HepG2 (cell line): ENCODE results near the gene SLC23A3. TPM values are rescaled to one million over a fixed set of nuclear protein-coding genes. Genes with fewer than 3 reads are reported as not detected.

Source experiments
- ATF1 ChIP-seq: IDR thresholded peaks from 2 replicates; pipeline ENCODE4 v1.6.1; 2016; ENCODE audit warnings: mild to moderate bottlenecking, control low read depth
- BATF2 ChIP-seq: sonication (generic); formaldehyde crosslinking; IDR thresholded peaks from 2 replicates; pipeline ENCODE4 v1.8.0; 2022; ENCODE audit warnings: mild to moderate bottlenecking, missing genetic modification reagents, moderate library complexity
- BORCS8-MEF2B ChIP-seq: sonication (generic); formaldehyde crosslinking; IDR thresholded peaks from 2 replicates; pipeline ENCODE4 v1.8.0; 2022; ENCODE audit warnings: mild to moderate bottlenecking, missing genetic modification reagents
- CC2D1A ChIP-seq: sonication (generic); formaldehyde crosslinking; IDR thresholded peaks from 2 replicates; pipeline ENCODE4 v1.8.1; 2023; ENCODE audit warnings: mild to moderate bottlenecking, missing genetic modification reagents
- CHD2 ChIP-seq: IDR thresholded peaks from 2 replicates; pipeline ENCODE4 v1.6.1; 2011; ENCODE audit warnings: low read depth, low read length, improper control_type of control experiment
- EED ChIP-seq: sonication (generic); formaldehyde crosslinking; IDR thresholded peaks from 2 replicates; pipeline ENCODE4 v1.5.0; 2020; ENCODE audit warnings: mild to moderate bottlenecking, missing genetic modification reagents
- GLI4 ChIP-seq: sonication (generic); formaldehyde crosslinking; IDR thresholded peaks from 2 replicates; pipeline ENCODE4 v1.5.1; 2020; ENCODE audit warnings: missing genetic modification reagents, mild to moderate bottlenecking, moderate library complexity, borderline replicate concordance
- HINFP ChIP-seq: sonication (generic); formaldehyde crosslinking; IDR thresholded peaks from 2 replicates; pipeline ENCODE4 v1.4.0; 2020; ENCODE audit warnings: low read depth, mild to moderate bottlenecking, missing genetic modification reagents
- MXD4 ChIP-seq: IDR thresholded peaks from 2 replicates; pipeline ENCODE4 v1.6.1; 2016; ENCODE audit warnings: mild to moderate bottlenecking, missing biosample characterization, missing genetic modification reagents
- NAIF1 ChIP-seq: sonication (generic); formaldehyde crosslinking; IDR thresholded peaks from 2 replicates; pipeline ENCODE4 v1.5.0; 2020; ENCODE audit warnings: mild to moderate bottlenecking, missing genetic modification reagents, borderline replicate concordance
- NPAS2 ChIP-seq: sonication (generic); formaldehyde crosslinking; IDR thresholded peaks from 2 replicates; pipeline ENCODE4 v1.8.0; 2022; ENCODE audit warnings: mild to moderate bottlenecking, missing genetic modification reagents, borderline replicate concordance
- POLR2G ChIP-seq: fragments of 200-400 bp; formaldehyde crosslinking; IDR thresholded peaks from 2 replicates; pipeline ENCODE4 v1.6.1; 2018; ENCODE audit warnings: mild to moderate bottlenecking, low read depth, low read length, moderate library complexity
- RAD21 ChIP-seq: fragments of 450-650 bp; formaldehyde crosslinking; IDR thresholded peaks from 2 replicates; pipeline ENCODE4 v1.5.0; 2020; ENCODE audit warnings: mild to moderate bottlenecking
- RARA ChIP-seq: IDR thresholded peaks from 2 replicates; pipeline ENCODE4 v1.6.1; 2016; ENCODE audit warnings: missing genetic modification reagents, missing compliant biosample characterization
- SKIL ChIP-seq: sonication (generic); formaldehyde crosslinking; IDR thresholded peaks from 2 replicates; pipeline ENCODE4 v1.8.0; 2022; ENCODE audit warnings: missing genetic modification reagents, mild to moderate bottlenecking, moderate library complexity, borderline replicate concordance
- SMAD1 ChIP-seq: sonication (generic); formaldehyde crosslinking; IDR thresholded peaks from 2 replicates; pipeline ENCODE4 v1.4.0; 2020; ENCODE audit warnings: missing genetic modification reagents, low read depth, mild to moderate bottlenecking, borderline replicate concordance
- SMYD3 ChIP-seq: sonication (generic); formaldehyde crosslinking; IDR thresholded peaks from 2 replicates; pipeline ENCODE4 v1.8.1; 2023; ENCODE audit warnings: mild to moderate bottlenecking, missing genetic modification reagents
- SNAPC2 ChIP-seq: sonication (generic); formaldehyde crosslinking; IDR thresholded peaks from 2 replicates; pipeline ENCODE4 v1.8.1; 2022; ENCODE audit warnings: mild to moderate bottlenecking, missing genetic modification reagents
- ZBTB21 ChIP-seq: sonication (generic); formaldehyde crosslinking; IDR thresholded peaks from 2 replicates; pipeline ENCODE4 v1.4.0; 2020; ENCODE audit warnings: missing genetic modification reagents
- ZNF225 ChIP-seq: sonication (generic); formaldehyde crosslinking; IDR thresholded peaks from 2 replicates; pipeline ENCODE4 v1.4.0; 2020; ENCODE audit warnings: mild to moderate bottlenecking, missing genetic modification reagents
- ZNF292 ChIP-seq: sonication (generic); formaldehyde crosslinking; IDR thresholded peaks from 2 replicates; pipeline ENCODE4 v1.8.1; 2022; ENCODE audit warnings: mild to moderate bottlenecking, low read depth, missing genetic modification reagents, borderline replicate concordance
- polyA plus RNA-seq, 8 experiments: library from polyadenylated mRNA; depleted of rRNA in 3 of 8; stranded (reverse) in 7 of 8; unstranded in 1 of 8; fragments of >200 nt; fragmentation: Illumina TruSeq in 4 of 8; extraction: Trizol in 4 of 8; gene quantifications; 2 replicates each; pipeline versions ENCODE4 v1.2.1 to v1.2.3, GENCODE V29; 2011 to 2016; ENCODE audit warnings: low read depth in 4 of 8, missing spikeins in 1 of 8, mixed read lengths in 1 of 8; ENCODE audit not compliant: insufficient read depth in 1 of 8
- total RNA-seq, 5 experiments: library from RNA; depleted of rRNA; stranded (reverse); fragments of >200 nt; fragmentation: Illumina TruSeq; extraction: Trizol; gene quantifications; 2 replicates each; pipeline ENCODE4 v1.2.3, GENCODE V29; 2016; ENCODE audit warnings: low read depth in 1 of 5
- TF ChIP-seq, protein P1 (sequence below): sonication (generic); formaldehyde crosslinking; IDR thresholded peaks from 2 replicates; pipeline ENCODE4 v1.4.0; 2020; ENCODE audit warnings: mild to moderate bottlenecking, missing genetic modification reagents

SLC23A3 gene
- total and polyA plus RNA-seq, 2 of the 13 experiments (the other 11 are each of a cell fraction or from before 2014, with no cell fraction given): 0.38 to 0.78 TPM

DNA sequence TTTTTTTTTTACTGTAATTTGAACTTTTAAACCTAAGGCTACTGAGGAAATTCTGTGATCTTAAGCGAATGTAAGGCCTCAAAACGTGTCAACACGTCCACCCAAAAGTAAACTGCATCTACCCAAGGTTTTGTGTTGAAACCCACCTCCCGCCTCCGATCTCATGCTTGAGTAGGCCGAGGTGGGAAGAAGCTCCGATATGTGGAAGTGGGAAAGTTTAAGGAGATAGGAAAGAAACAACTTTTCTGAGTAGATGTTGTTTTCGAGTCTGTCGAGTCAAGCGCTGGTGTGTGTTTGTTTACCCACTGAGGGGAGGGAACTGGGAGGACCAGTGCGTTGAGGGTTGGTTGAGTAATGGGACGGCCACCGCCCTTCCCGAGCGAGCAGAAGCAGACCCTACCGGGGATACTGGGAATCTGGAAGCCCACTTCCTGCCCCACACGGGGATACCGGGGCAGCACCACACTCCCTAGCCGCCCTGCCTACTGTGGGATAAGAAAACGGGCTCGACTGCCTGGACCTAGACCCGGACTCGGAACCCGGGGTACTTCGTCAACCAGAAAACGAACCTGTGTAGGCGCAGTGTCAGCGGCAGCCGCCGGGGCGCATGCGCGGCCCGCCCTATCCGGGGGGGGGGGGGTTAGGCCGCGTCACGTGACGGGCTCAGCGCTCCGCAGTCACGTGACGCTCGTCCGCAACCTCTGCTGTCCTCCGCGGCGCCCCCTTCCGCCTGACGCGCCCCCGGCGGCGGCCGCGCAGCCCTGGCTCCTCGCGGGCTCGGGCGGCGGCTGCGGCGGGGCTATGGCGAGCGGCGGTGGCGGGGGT lies 7.9 kb upstream of the SLC23A3 start, which contains the start of gene RETREG2 (continued):
- TF ChIP-seq NPAS2 (CRISPR knock-in tag) (no peak), RAD21 (CRISPR knock-in tag) (peak; percentile 83), EED (no peak; the same call in 1 of the 2 replicates), BATF2 (CRISPR knock-in tag) (no peak; the same call in 1 of the 2 replicates), SKIL (CRISPR knock-in tag) (peak; percentile 47; the same call in 1 of the 2 replicates), NAIF1 (CRISPR knock-in tag) (no peak), MXD4 (no peak), ZBTB21 (CRISPR knock-in tag) (no peak), POLR2G (peak; percentile 97), GLI4 (CRISPR knock-in tag) (no peak), SMYD3 (CRISPR knock-in tag) (no peak), SMAD1 (CRISPR knock-in tag) (no peak; the same call in 1 of the 2 replicates), CC2D1A (CRISPR knock-in tag) (0 out of 2 replicates have a peak, but pooled peaks have one; percentile 12), SNAPC2 (CRISPR knock-in tag) (0 out of 2 replicates have a peak, but pooled peaks have one; percentile 78), HINFP (peak; percentile 84; the same call in 1 of the 2 replicates), BORCS8-MEF2B (CRISPR knock-in tag) (peak; percentile 81), CHD2 (no peak), ZNF292 (CRISPR knock-in tag) (peak; percentile 38; the same call in 1 of the 2 replicates), RARA (CRISPR knock-in tag) (0 out of 2 replicates have a peak, but pooled peaks have one; percentile 24), ZNF225 (no peak), ATF1 (CRISPR knock-in tag) (no peak)
- TF ChIP-seq, protein P1, sequence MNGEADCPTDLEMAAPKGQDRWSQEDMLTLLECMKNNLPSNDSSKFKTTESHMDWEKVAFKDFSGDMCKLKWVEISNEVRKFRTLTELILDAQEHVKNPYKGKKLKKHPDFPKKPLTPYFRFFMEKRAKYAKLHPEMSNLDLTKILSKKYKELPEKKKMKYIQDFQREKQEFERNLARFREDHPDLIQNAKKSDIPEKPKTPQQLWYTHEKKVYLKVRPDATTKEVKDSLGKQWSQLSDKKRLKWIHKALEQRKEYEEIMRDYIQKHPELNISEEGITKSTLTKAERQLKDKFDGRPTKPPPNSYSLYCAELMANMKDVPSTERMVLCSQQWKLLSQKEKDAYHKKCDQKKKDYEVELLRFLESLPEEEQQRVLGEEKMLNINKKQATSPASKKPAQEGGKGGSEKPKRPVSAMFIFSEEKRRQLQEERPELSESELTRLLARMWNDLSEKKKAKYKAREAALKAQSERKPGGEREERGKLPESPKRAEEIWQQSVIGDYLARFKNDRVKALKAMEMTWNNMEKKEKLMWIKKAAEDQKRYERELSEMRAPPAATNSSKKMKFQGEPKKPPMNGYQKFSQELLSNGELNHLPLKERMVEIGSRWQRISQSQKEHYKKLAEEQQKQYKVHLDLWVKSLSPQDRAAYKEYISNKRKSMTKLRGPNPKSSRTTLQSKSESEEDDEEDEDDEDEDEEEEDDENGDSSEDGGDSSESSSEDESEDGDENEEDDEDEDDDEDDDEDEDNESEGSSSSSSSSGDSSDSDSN: peak; percentile 82
